K562 (cell line): ENCODE measurements around the gene PPP1R15B. TPM values are rescaled to one million over a fixed set of nuclear protein-coding genes. Genes with fewer than 3 reads are reported as not detected.

Experiments used
- BDP1 ChIP-seq: IDR thresholded peaks from 3 replicates; pipeline ENCODE4 v1.6.1; 2011; ENCODE audit not compliant: insufficient read length, insufficient read depth
- BMI1 ChIP-seq: fragments of 150-350 bp; IDR thresholded peaks from 2 replicates; pipeline ENCODE4 v1.6.1; 2014; ENCODE audit warnings: low read length
- BRF1 ChIP-seq: IDR thresholded peaks from 3 replicates; pipeline ENCODE4 v1.6.1; 2011; ENCODE audit warnings: borderline replicate concordance, mild to moderate bottlenecking; ENCODE audit not compliant: insufficient read length; ENCODE audit errors: extremely low read depth
- C11orf30 ChIP-seq: fragments of 450-650 bp; IDR thresholded peaks from 2 replicates; pipeline ENCODE4 v1.6.1; 2016; ENCODE audit warnings: low read depth, mild to moderate bottlenecking
- CBFB ChIP-seq: sonication (generic); formaldehyde crosslinking; IDR thresholded peaks from 2 replicates; pipeline ENCODE4 v1.4.0; 2020; ENCODE audit warnings: mild to moderate bottlenecking, missing genetic modification reagents
- CXXC5 ChIP-seq: fragments of 250-450 bp; sonication (Bioruptor Pico); IDR thresholded peaks from 2 replicates; pipeline ENCODE4 v1.8.0; 2022; ENCODE audit warnings: inconsistent platforms, mild to moderate bottlenecking, moderate library complexity
- ERF ChIP-seq: fragments of 450-650 bp; formaldehyde crosslinking; IDR thresholded peaks from 2 replicates; pipeline ENCODE4 v1.4.0; 2020; ENCODE audit warnings: mild to moderate bottlenecking, mixed read lengths
- FOXM1 ChIP-seq, 2 experiments: fragments of 450-650 bp in 1 of 2; sonication (generic) in 1 of 2; formaldehyde crosslinking in 1 of 2; IDR thresholded peaks; 2 replicates each; pipeline versions ENCODE4 v1.6.1 to v1.9.0; 2017 to 2022; ENCODE audit warnings: low read depth in 2 of 2, mild to moderate bottlenecking in 2 of 2, missing genetic modification reagents in 1 of 2, moderate library complexity in 1 of 2
- HMBOX1 ChIP-seq: sonication (generic); IDR thresholded peaks from 2 replicates; pipeline ENCODE4 v1.6.1; 2016
- ID3 ChIP-seq, 2 experiments: fragments of 250-450 bp in 1 of 2; fragments of 450-650 bp in 1 of 2; sonication (Bioruptor Pico) in 1 of 2; IDR thresholded peaks; 2 replicates each; pipeline versions ENCODE4 v1.6.1 to v1.8.0; 2016 to 2021; ENCODE audit warnings: mild to moderate bottlenecking in 2 of 2, moderate library complexity in 2 of 2, missing compliant biosample characterization in 1 of 2, missing genetic modification characterization in 1 of 2
- ILF3 ChIP-seq: fragments of 450-650 bp; IDR thresholded peaks from 2 replicates; pipeline ENCODE4 v1.6.1; 2018; ENCODE audit warnings: antibody characterized with exemption, mild to moderate bottlenecking, moderate library complexity, borderline replicate concordance
- KLF13 ChIP-seq: fragments of 450-650 bp; IDR thresholded peaks from 2 replicates; pipeline ENCODE4 v1.6.1; 2016; ENCODE audit warnings: missing genetic modification characterization, low read depth, mild to moderate bottlenecking, missing compliant biosample characterization, moderate library complexity, borderline replicate concordance
- MCM7 ChIP-seq, 2 experiments: fragments of 450-650 bp; IDR thresholded peaks; 2 replicates each; pipeline ENCODE4 v1.6.1; 2016 to 2018
- MEIS2 ChIP-seq: fragments of 450-650 bp; IDR thresholded peaks from 2 replicates; pipeline ENCODE4 v1.6.1; 2014; ENCODE audit warnings: mild to moderate bottlenecking; ENCODE audit not compliant: partially characterized antibody
- NFE2 ChIP-seq: IDR thresholded peaks from 2 replicates; pipeline ENCODE4 v1.6.1; 2014; ENCODE audit warnings: antibody characterized with exemption, low read depth
- NFIC ChIP-seq: fragments of 450-650 bp; IDR thresholded peaks from 2 replicates; pipeline ENCODE4 v1.6.1; 2017; ENCODE audit warnings: mild to moderate bottlenecking, inconsistent platforms
- NRF1 ChIP-seq, 2 experiments: fragments of 450-650 bp; IDR thresholded peaks in 1 of 2; conservative IDR thresholded peaks in 1 of 2; 2 replicates each; pipeline ENCODE4 v1.6.1; 2014; ENCODE audit warnings: mild to moderate bottlenecking in 2 of 2
- PML ChIP-seq: IDR thresholded peaks from 2 replicates; pipeline ENCODE4 v1.6.1; 2012; ENCODE audit warnings: low read length, inconsistent platforms
- TCFL5 ChIP-seq: fragments of 250-450 bp; sonication (Bioruptor Pico); conservative IDR thresholded peaks from 2 replicates; pipeline ENCODE4 v1.6.1; 2021; ENCODE audit warnings: mild to moderate bottlenecking, moderate library complexity, matching md5 sums
- YY1 ChIP-seq, 3 experiments: IDR thresholded peaks; 2 replicates each; pipeline ENCODE4 v1.6.1; 2011; ENCODE audit warnings: low read length in 2 of 3, mild to moderate bottlenecking in 2 of 3, moderate library complexity in 2 of 3, borderline replicate concordance in 1 of 3, control low read depth in 1 of 3, low read depth in 1 of 3; ENCODE audit not compliant: insufficient read depth in 3 of 3, insufficient replicate concordance in 2 of 3, control insufficient read depth in 1 of 3, insufficient read length in 1 of 3; ENCODE audit errors: extremely low read depth in 1 of 3
- ZBTB1 ChIP-seq: sonication (generic); formaldehyde crosslinking; IDR thresholded peaks from 2 replicates; pipeline ENCODE4 v1.8.1; 2023; ENCODE audit warnings: missing genetic modification reagents, low read depth, mild to moderate bottlenecking, borderline replicate concordance
- ZC3H4 ChIP-seq: sonication (generic); formaldehyde crosslinking; IDR thresholded peaks from 2 replicates; pipeline ENCODE4 v1.9.0; 2021; ENCODE audit warnings: missing genetic modification reagents, borderline replicate concordance
- ZFPM2 ChIP-seq: fragments of 250-450 bp; sonication (Bioruptor Pico); IDR thresholded peaks from 2 replicates; pipeline ENCODE4 v1.5.1; 2022; ENCODE audit warnings: mild to moderate bottlenecking
- ZNF217 ChIP-seq: sonication (generic); formaldehyde crosslinking; IDR thresholded peaks from 2 replicates; pipeline ENCODE4 v1.8.0; 2022; ENCODE audit warnings: mild to moderate bottlenecking, missing genetic modification reagents
- ZNF253 ChIP-seq: fragments of 250-450 bp; sonication (Bioruptor Pico); conservative IDR thresholded peaks from 2 replicates; pipeline ENCODE4 v1.6.1; 2021; ENCODE audit warnings: mild to moderate bottlenecking
- ZNF431 ChIP-seq: sonication (generic); formaldehyde crosslinking; IDR thresholded peaks from 2 replicates; pipeline ENCODE4 v1.8.0; 2022; ENCODE audit warnings: mild to moderate bottlenecking, missing genetic modification reagents
- ZNF445 ChIP-seq: fragments of 250-450 bp; sonication (Bioruptor Pico); IDR thresholded peaks from 2 replicates; pipeline ENCODE4 v1.4.0; 2020; ENCODE audit warnings: low read depth, mild to moderate bottlenecking, moderate library complexity
- ZNF76 ChIP-seq: fragments of 250-450 bp; sonication (Bioruptor Pico); IDR thresholded peaks from 2 replicates; pipeline ENCODE4 v1.4.0; 2020; ENCODE audit warnings: mild to moderate bottlenecking, moderate library complexity, borderline replicate concordance
- polyA plus RNA-seq, 8 experiments: library from polyadenylated mRNA; depleted of rRNA in 4 of 8; stranded (reverse) in 5 of 8; unstranded in 3 of 8; fragments of >200 nt; fragmentation: Nextera tagmentation in 2 of 8; fragmentation: Illumina TruSeq in 1 of 8; extraction: Ambion mirVana in 2 of 8; extraction: Trizol in 1 of 8; gene quantifications; 2 replicates each; pipeline versions ENCODE4 v1.2.1 to v1.2.3, GENCODE V29; 2011 to 2014; ENCODE audit warnings: inconsistent platforms in 1 of 8, missing spikeins in 1 of 8
- total RNA-seq, 7 experiments: library from RNA; depleted of rRNA in 6 of 7; stranded (reverse); fragments of >200 nt in 6 of 7; fragmentation: Illumina TruSeq in 2 of 7; extraction: Trizol in 2 of 7; gene quantifications; 2 replicates each; pipeline versions ENCODE4 v1.2.1 to v1.2.3, GENCODE V29; 2011 to 2021; ENCODE audit warnings: low replicate concordance in 1 of 7

The PPP1R15B gene
- total and polyA plus RNA-seq, 9 of the 15 experiments (the other 6 are each of a cell fraction or from before 2014, with no cell fraction given) = 17.0 to 48.1 (median 30.8) TPM

GRCh38 chr1:204377800-204378668, 33.6 kb downstream of the PPP1R15B start (continued):
- TF ChIP-seq CBFB (CRISPR knock-in tag) = no peak
- 0 out of 2 replicates have a peak, but pooled peaks have one; percentile 7 for TF ChIP-seq NFE2
- peak; percentile 56; the same call in 1 of the 2 replicates for TF ChIP-seq HMBOX1
- TF ChIP-seq MCM7 (IDR thresholded peaks at IDR 0.05) = no peak
- peak; percentile 49 for TF ChIP-seq CXXC5 (CRISPR knock-in tag)
- peak; percentile 56 to 59 for TF ChIP-seq NRF1 (conservative IDR thresholded peaks at IDR 0.05 in 1 of 2, IDR thresholded peaks at IDR 0.05 in 1 of 2)
- TF ChIP-seq NFIC = no peak
- TF ChIP-seq BRF1 = no peak
- TF ChIP-seq FOXM1 (IDR thresholded peaks at IDR 0.05; ENCODE audit: low read depth) = no peak
- TF ChIP-seq FOXM1 (CRISPR knock-in tag; IDR thresholded peaks at IDR 0.05; ENCODE audit: low read depth) = no peak
- no peak for TF ChIP-seq KLF13 (tag)
- TF ChIP-seq ZNF217 (CRISPR knock-in tag) = no peak
- TF ChIP-seq TCFL5 (CRISPR knock-in tag) = no peak
- TF ChIP-seq BDP1 = no peak
- no peak for TF ChIP-seq ID3 (CRISPR knock-in tag; IDR thresholded peaks at IDR 0.05)
- peak; percentile 75 for TF ChIP-seq ID3 (tag; IDR thresholded peaks at IDR 0.05)
- TF ChIP-seq ILF3 = no peak
- TF ChIP-seq ZNF76 (CRISPR knock-in tag) = no peak
- no peak for TF ChIP-seq ZFPM2 (CRISPR knock-in tag)
- no peak for TF ChIP-seq ERF
- no peak for TF ChIP-seq C11orf30
- no peak for TF ChIP-seq ZNF445 (CRISPR knock-in tag)
- TF ChIP-seq BMI1 = no peak
- TF ChIP-seq ZNF431 (CRISPR knock-in tag) = no peak
- TF ChIP-seq ZNF253 (CRISPR knock-in tag) = no peak
- no peak for TF ChIP-seq ZBTB1 (CRISPR knock-in tag)
- TF ChIP-seq MEIS2 = no peak
- TF ChIP-seq YY1 (IDR thresholded peaks at IDR 0.05; ENCODE audit: borderline replicate concordance in 1 of 3, control insufficient read depth in 1 of 3, extremely low read depth in 1 of 3, insufficient read depth in 3 of 3, insufficient read length in 1 of 3, insufficient replicate concordance in 2 of 3, low read depth in 1 of 3, low read length in 2 of 3) = no peak
- TF ChIP-seq PML = no peak
- TF ChIP-seq ZC3H4 (CRISPR knock-in tag) = no peak
